HepG2 (cell line): ENCODE measurements around the gene DOCK3. TPM values are rescaled to one million over a fixed set of nuclear protein-coding genes. Genes with fewer than 3 reads are reported as not detected.
A peak's percentile ranks its signal among the peaks of the same experiment; 100 is the strongest.

Experiments
- AGO1 ChIP-seq: fragments of 200-400 bp; formaldehyde crosslinking; IDR thresholded peaks from 2 replicates; pipeline ENCODE4 v1.6.1; 2017; ENCODE audit warnings: mild to moderate bottlenecking, low read depth, low read length, moderate library complexity; ENCODE audit not compliant: poor library complexity, severe bottlenecking
- ARID2 ChIP-seq: sonication (generic); formaldehyde crosslinking; IDR thresholded peaks from 2 replicates; pipeline ENCODE4 v1.8.1; 2022; ENCODE audit warnings: mild to moderate bottlenecking, missing genetic modification reagents, borderline replicate concordance
- BRF2 ChIP-seq: sonication (generic); formaldehyde crosslinking; IDR thresholded peaks from 2 replicates; pipeline ENCODE4 v1.8.1; 2022; ENCODE audit warnings: mild to moderate bottlenecking, missing genetic modification reagents
- CENPX ChIP-seq: sonication (generic); formaldehyde crosslinking; IDR thresholded peaks from 2 replicates; pipeline ENCODE4 v1.9.0; 2021; ENCODE audit warnings: mild to moderate bottlenecking, missing genetic modification reagents, moderate library complexity
- CREB1 ChIP-seq, 2 experiments: fragments of 450-650 bp in 1 of 2; IDR thresholded peaks; 2 replicates each; pipeline ENCODE4 v1.6.1; 2016 to 2017; ENCODE audit warnings: control low read depth in 1 of 2, mild to moderate bottlenecking in 1 of 2, missing compliant biosample characterization in 1 of 2, missing genetic modification characterization in 1 of 2
- DRAP1 ChIP-seq: IDR thresholded peaks from 2 replicates; pipeline ENCODE4 v1.6.1; 2016; ENCODE audit warnings: missing genetic modification reagents, missing compliant biosample characterization
- GTF2F1 ChIP-seq: fragments of 150-350 bp; IDR thresholded peaks from 2 replicates; pipeline ENCODE4 v1.6.1; 2014; ENCODE audit warnings: low read length
- HCFC1 ChIP-seq: fragments of 150-350 bp; IDR thresholded peaks from 2 replicates; pipeline ENCODE4 v1.6.1; 2014; ENCODE audit warnings: low read depth, low read length
- HES4 ChIP-seq: sonication (generic); formaldehyde crosslinking; IDR thresholded peaks from 2 replicates; pipeline ENCODE4 v1.9.0; 2021; ENCODE audit warnings: mild to moderate bottlenecking, missing genetic modification reagents, borderline replicate concordance
- MEIS1 ChIP-seq: sonication (generic); formaldehyde crosslinking; IDR thresholded peaks from 2 replicates; pipeline ENCODE4 v1.9.0; 2021; ENCODE audit warnings: mild to moderate bottlenecking, missing genetic modification reagents, moderate library complexity, borderline replicate concordance
- MXD4 ChIP-seq: IDR thresholded peaks from 2 replicates; pipeline ENCODE4 v1.6.1; 2016; ENCODE audit warnings: mild to moderate bottlenecking, missing biosample characterization, missing genetic modification reagents
- NCOA5 ChIP-seq: sonication (generic); formaldehyde crosslinking; IDR thresholded peaks from 2 replicates; pipeline ENCODE4 v1.4.0; 2020; ENCODE audit warnings: missing genetic modification reagents
- PLRG1 ChIP-seq: fragments of 450-650 bp; conservative IDR thresholded peaks from 2 replicates; pipeline ENCODE4 v1.6.1; 2016
- SRY ChIP-seq: sonication (generic); formaldehyde crosslinking; IDR thresholded peaks from 2 replicates; pipeline ENCODE4 v1.8.0; 2022; ENCODE audit warnings: mild to moderate bottlenecking, missing genetic modification reagents
- TEAD3 ChIP-seq: optimal IDR thresholded peaks from 2 replicates; pipeline ENCODE3; 2016; ENCODE audit warnings: borderline replicate concordance
- TFDP2 ChIP-seq: sonication (generic); formaldehyde crosslinking; IDR thresholded peaks from 2 replicates; pipeline ENCODE4 v1.4.0; 2020; ENCODE audit warnings: missing genetic modification reagents
- THAP9 ChIP-seq: sonication (generic); formaldehyde crosslinking; IDR thresholded peaks from 2 replicates; pipeline ENCODE4; 2020; ENCODE audit warnings: missing genetic modification reagents, mild to moderate bottlenecking, borderline replicate concordance
- ZNF138 ChIP-seq: sonication (generic); formaldehyde crosslinking; IDR thresholded peaks from 2 replicates; pipeline ENCODE4 v1.5.0; 2020; ENCODE audit warnings: mild to moderate bottlenecking, low read depth, missing genetic modification reagents
- ZNF292 ChIP-seq: sonication (generic); formaldehyde crosslinking; IDR thresholded peaks from 2 replicates; pipeline ENCODE4 v1.8.1; 2022; ENCODE audit warnings: mild to moderate bottlenecking, low read depth, missing genetic modification reagents, borderline replicate concordance
- ZNF331 ChIP-seq: sonication (generic); formaldehyde crosslinking; IDR thresholded peaks from 2 replicates; pipeline ENCODE4 v1.4.0; 2020; ENCODE audit warnings: missing genetic modification reagents
- ZNF691 ChIP-seq: sonication (generic); formaldehyde crosslinking; IDR thresholded peaks from 2 replicates; pipeline ENCODE4 v1.4.0; 2020; ENCODE audit warnings: missing genetic modification reagents, low read depth, mild to moderate bottlenecking, borderline replicate concordance
- ZNF709 ChIP-seq: sonication (generic); formaldehyde crosslinking; IDR thresholded peaks from 2 replicates; pipeline ENCODE4 v1.5.0; 2020; ENCODE audit warnings: mild to moderate bottlenecking, missing genetic modification reagents
- ZNF761 ChIP-seq: sonication (generic); formaldehyde crosslinking; conservative IDR thresholded peaks from 2 replicates; pipeline ENCODE4 v1.4.0; 2020; ENCODE audit warnings: mild to moderate bottlenecking, missing genetic modification reagents
- ZNF768 ChIP-seq: sonication (generic); formaldehyde crosslinking; IDR thresholded peaks from 2 replicates; pipeline ENCODE4 v1.4.0; 2020; ENCODE audit warnings: missing genetic modification reagents
- ZNF790 ChIP-seq: sonication (generic); formaldehyde crosslinking; IDR thresholded peaks from 2 replicates; pipeline ENCODE4 v1.8.0; 2022; ENCODE audit warnings: missing genetic modification reagents, mild to moderate bottlenecking, borderline replicate concordance
- polyA plus RNA-seq, 8 experiments: library from polyadenylated mRNA; depleted of rRNA in 3 of 8; stranded (reverse) in 7 of 8; unstranded in 1 of 8; fragments of >200 nt; fragmentation: Illumina TruSeq in 4 of 8; extraction: Trizol in 4 of 8; gene quantifications; 2 replicates each; pipeline versions ENCODE4 v1.2.1 to v1.2.3, GENCODE V29; 2011 to 2016; ENCODE audit warnings: low read depth in 4 of 8, missing spikeins in 1 of 8, mixed read lengths in 1 of 8; ENCODE audit not compliant: insufficient read depth in 1 of 8
- total RNA-seq, 5 experiments: library from RNA; depleted of rRNA; stranded (reverse); fragments of >200 nt; fragmentation: Illumina TruSeq; extraction: Trizol; gene quantifications; 2 replicates each; pipeline ENCODE4 v1.2.3, GENCODE V29; 2016; ENCODE audit warnings: low read depth in 1 of 5

Gene DOCK3
- total and polyA plus RNA-seq, 2 of the 13 experiments (the other 11 are each of a cell fraction or from before 2014, with no cell fraction given): not detected

- TF ChIP-seq SRY (CRISPR knock-in tag) (0 out of 2 replicates have a peak, but pooled peaks have one; percentile 24), ZNF138 (CRISPR knock-in tag) (peak; percentile 74; the same call in 1 of the 2 replicates), ZNF761 (CRISPR knock-in tag) (peak; percentile 86; the same call in 1 of the 2 replicates), ZNF768 (CRISPR knock-in tag) (peak; percentile 37), DRAP1 (peak; percentile 41; the same call in 1 of the 2 replicates), TFDP2 (peak; percentile 72), HCFC1 (peak; percentile 72), ZNF331 (CRISPR knock-in tag) (peak; percentile 78), CREB1 (IDR thresholded peaks at IDR 0.05) (peak; percentile 93), CREB1 (CRISPR knock-in tag; IDR thresholded peaks at IDR 0.05) (peak; percentile 84), ZNF292 (CRISPR knock-in tag) (no peak), BRF2 (CRISPR knock-in tag) (peak; percentile 44; the same call in 1 of the 2 replicates), PLRG1 (no peak), HES4 (0 out of 2 replicates have a peak, but pooled peaks have one; percentile 46), AGO1 (peak; percentile 78), MEIS1 (CRISPR knock-in tag) (no peak), THAP9 (CRISPR knock-in tag) (peak; percentile 54; the same call in 1 of the 2 replicates), TEAD3 (peak; percentile 56), ARID2 (CRISPR knock-in tag) (no peak), GTF2F1 (no peak), CENPX (CRISPR knock-in tag) (no peak), NCOA5 (CRISPR knock-in tag) (no peak), ZNF691 (CRISPR knock-in tag) (0 out of 2 replicates have a peak, but pooled peaks have one; percentile 63), ZNF709 (CRISPR knock-in tag) (peak; percentile 87; the same call in 1 of the 2 replicates), MXD4 (CRISPR knock-in tag) (peak; percentile 84; the same call in 1 of the 2 replicates), ZNF790 (CRISPR knock-in tag) (no peak)
Measured at GRCh38 chr3:51391075-51391565, 716.4 kb downstream of the DOCK3 start, which contains the start of gene RBM15B (continued).
